GM19351 (cell line): Measurements from ENCODE around the gene PATL1.
"Not testable (repeated sequence)": the region's sequence is repeated elsewhere in the genome, so short reads cannot be mapped to it uniquely, and the experiment has no call there.

Experiments used
- ATAC-seq: cut with Tn5 transposase; IDR thresholded peaks from one replicate; pipeline ENCODE4 v1.9.1; 2021; ENCODE audit warnings: mild to moderate bottlenecking, moderate library complexity; ENCODE audit not compliant: unreplicated experiment

Gene PATL1, protein sequence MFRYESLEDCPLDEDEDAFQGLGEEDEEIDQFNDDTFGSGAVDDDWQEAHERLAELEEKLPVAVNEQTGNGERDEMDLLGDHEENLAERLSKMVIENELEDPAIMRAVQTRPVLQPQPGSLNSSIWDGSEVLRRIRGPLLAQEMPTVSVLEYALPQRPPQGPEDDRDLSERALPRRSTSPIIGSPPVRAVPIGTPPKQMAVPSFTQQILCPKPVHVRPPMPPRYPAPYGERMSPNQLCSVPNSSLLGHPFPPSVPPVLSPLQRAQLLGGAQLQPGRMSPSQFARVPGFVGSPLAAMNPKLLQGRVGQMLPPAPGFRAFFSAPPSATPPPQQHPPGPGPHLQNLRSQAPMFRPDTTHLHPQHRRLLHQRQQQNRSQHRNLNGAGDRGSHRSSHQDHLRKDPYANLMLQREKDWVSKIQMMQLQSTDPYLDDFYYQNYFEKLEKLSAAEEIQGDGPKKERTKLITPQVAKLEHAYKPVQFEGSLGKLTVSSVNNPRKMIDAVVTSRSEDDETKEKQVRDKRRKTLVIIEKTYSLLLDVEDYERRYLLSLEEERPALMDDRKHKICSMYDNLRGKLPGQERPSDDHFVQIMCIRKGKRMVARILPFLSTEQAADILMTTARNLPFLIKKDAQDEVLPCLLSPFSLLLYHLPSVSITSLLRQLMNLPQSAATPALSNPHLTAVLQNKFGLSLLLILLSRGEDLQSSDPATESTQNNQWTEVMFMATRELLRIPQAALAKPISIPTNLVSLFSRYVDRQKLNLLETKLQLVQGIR

DNA sequence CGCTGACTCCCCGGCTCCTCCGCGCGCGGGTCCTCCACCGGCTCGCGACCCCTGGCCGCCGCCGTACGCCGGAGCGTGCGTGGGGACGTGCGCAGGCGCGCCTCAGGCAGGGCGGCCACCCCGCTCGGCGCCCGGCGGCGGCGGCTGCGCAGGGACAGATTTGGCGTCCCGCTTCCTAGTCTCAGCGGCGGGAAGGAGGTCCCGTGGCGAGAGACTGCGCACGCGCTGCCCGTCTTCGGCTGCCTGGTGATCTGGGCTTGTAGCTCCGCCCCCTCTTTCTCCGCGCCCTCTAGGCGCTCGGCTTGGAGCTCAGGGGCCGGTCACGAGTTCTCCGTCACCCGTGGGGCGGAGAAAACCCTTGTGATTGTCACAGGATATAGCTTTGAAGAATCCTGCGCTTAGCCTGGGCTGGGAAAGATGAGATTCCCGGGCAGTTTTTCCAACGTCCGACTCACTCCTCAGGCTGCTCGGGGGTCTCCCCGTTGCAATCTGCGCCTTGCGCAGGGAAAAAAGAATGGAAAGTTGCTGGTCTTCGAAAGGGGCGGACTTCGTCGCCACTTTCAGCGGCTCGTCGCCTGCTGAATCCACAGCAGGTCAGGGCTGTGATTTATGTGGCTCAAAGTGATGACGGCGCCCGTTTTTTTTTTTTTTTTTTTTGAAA, at the start of gene PATL1:
TSS of gene PATL1 (minus strand) at position 88 of the 661 bp plus-strand sequence. CDS start 142 bp downstream, outside the sequence.
- ATAC-seq: peak; percentile 89

DNA sequence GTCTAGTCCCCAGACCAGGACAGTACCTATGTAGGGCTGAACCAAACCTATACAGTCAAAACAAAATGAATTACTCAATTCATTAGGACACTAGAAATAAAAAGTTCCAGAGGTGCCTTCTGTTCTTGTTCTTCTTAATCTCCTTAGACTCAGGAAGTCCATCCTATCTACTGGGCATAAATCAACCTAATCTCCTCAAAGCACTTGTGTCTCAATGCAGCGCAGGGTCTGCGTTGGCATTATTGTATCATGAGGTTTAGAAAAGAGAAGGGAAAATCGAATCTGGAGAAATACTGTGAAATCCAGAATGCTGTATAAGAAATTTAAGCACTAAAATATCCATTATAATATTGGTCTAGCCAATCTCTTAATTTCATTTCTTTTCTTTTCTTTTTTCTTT, 47.2 kb upstream of the PATL1 start:
- ATAC-seq: no peak

DNA sequence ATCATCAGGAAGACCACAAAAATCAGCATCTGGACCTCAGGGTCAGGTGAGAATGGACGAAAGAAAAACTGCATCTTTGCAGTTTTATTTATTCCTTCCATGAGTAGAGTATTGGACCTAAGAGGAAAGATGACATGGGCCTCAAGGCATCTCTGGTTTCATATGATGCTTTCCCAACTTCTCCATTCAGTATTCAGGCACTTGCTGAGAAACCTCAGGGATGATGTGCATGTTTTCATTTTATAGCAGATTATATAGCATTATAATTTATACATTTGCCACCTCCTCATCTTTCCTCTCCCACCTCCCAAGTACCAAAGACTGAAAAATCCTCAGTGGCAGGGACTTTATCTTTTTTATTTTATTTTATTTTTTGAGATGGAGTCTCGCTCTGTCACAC, 44.9 kb upstream of the PATL1 start, which contains the start of gene OR10V1:
TSS of gene OR10V1 (minus strand) at position 101 of the 400 bp plus-strand sequence. CDS start at position 101, 0 bp downstream.
- no peak for ATAC-seq

DNA sequence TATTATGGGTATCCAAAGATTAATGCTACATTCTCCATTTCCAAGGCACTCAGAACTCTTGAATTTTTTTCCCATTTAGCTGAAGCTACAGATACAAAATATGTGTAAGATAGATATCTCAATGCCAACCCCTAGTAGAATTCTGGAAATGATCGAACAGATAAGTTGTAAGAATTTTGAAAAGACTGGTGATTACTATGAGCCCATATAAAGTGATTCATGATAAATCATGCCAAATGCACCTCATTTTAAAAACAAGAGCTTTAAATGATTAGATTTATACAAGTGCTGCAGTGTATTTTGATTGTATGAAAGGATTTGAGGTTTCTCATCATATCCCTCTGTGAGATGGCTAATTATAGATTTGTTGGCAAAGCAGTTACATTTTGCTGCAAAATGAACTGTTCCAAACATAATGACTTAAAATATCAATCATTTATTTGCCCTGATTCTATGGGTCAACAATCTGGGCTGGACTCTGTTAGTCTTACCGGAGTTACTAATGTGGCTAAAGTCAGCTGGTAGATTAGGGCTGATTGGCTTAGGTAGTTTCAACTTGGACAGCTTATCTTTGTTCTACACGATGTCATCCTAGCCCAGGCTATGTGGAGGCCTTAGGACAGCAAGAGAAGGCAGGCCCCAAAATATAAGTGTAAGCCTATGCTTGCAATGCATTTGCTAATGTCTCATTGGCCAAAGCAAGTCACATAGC, 41.5 kb upstream of the PATL1 start:
- ATAC-seq: no peak

DNA sequence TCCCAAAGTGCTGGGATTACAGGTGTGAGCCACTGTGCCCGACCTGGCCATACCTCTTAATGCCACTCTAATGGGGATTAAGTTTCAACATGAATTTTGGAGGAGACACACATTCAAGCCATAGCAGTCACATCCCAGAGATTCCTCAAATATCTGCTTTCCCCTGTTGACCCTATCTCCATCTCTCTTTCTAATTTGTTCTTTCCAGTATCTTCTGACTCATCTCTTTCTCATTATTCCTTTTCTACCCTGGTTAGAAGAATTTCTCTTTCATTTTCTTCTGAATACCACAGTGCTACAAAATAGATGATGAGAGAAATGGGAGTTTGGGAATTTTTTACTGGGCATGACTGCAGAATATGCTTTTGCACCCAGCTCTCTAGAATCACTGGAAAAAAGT, 39.7 kb upstream of the PATL1 start:
- no peak for ATAC-seq

DNA sequence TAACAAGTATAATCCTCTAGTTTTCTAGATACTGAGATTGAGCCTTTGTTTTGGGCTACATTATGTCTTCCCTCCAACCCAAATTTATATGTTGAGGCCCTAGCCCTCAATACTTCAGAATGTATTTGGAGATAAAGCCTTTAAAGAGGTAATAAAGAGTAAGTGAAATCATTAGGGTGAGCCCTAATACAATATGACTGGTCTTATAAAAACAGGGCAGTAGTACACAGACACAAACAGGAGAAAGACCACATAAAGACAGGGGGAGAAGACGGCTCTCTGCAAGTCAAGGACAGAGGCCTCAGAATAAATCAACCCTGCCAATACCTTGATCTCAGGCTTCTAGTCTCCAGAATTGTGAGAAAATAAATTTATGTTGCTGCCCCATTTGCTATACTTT, 38.5 kb upstream of the PATL1 start:
- no peak for ATAC-seq

DNA sequence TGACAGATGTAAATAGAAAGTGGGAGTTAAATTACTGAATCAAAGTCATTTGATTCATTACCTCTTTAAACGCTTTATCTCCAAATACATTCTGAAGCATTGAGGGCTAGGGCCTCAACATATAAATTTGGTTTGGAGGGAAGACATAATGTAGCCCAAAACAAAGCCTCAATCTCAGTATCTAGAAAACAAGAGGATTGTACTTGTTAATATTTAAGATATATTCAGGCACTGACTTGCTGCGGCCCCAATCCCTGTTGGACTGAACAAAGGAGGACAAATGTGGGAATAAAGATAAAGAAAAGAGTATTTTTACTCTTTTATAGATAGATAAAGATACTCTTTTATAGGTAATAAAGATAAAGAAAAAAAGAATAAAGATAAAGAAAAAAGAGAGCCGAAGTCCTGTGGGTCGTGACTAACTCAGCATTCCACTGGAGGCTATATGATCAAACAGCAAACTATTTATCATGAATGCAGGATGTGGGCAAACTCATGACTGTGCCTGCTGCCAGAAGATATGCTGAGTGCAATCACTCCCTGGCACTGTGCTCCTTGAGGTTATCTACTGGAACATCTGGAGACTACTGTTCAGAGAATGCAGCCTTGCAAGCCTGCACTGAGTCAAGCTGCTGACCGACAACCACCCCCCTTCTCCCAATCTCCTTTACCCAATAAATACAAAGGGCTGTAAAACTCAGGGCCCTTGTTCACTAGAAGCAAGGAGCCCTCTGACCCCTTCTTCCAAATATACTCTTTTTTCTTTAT, 37.9 kb upstream of the PATL1 start:
- no peak for ATAC-seq

DNA sequence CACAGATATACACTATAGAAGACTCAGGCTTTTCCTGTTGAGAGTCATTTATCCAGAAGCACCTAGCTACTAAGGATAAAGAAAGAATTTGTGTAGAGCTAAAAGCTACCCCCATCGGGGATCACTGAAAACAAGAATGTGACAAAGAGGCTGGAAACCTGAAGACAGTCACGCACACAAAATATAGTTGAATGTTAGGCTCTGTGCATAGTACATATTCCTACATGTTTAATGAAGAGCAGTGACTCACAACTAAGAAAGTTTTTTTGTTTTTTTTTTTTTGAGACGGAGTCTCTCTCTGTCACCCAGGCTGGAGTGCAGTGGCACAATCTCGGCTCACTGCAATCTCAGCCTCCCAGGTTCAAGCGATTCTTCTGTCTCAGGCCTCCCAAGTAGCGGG, 36.5 kb upstream of the PATL1 start:
- ATAC-seq: no peak

DNA sequence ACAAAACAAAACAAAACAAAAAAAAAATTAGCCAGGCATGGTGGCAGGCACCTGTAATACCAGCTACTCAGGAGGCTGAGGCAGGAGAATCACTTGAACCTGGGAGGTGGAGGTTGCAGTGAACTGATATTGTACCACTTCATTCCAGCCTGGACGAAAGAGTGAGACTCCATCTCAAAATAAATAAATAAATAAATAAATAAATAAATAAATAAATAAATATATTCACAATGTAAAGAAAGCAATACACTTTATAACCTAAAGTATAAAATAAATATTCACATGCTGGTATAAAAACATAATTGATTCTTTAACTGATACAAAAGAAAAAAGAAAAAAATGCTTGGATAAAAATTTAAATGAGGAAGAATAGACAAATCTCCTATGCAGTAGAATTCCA, 34.7 kb upstream of the PATL1 start:
- ATAC-seq: not testable (repeated sequence)

DNA sequence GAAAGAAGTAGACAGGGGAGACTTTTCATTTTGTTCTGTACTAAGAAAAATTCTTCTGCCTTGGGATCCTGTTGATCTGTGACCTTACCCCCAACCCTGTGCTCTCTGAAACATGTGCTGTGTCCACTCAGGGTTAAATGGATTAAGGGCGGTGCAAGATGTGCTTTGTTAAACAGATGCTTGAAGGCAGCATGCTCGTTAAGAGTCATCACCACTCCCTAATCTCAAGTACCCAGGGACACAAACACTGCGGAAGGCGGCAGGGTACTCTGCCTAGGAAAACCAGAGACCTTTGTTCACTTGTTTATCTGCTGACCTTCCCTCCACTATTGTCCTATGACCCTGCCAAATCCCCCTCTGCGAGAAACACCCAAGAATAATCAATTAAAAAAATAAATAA, 31.3 kb upstream of the PATL1 start:
- ATAC-seq: not testable (repeated sequence)

DNA sequence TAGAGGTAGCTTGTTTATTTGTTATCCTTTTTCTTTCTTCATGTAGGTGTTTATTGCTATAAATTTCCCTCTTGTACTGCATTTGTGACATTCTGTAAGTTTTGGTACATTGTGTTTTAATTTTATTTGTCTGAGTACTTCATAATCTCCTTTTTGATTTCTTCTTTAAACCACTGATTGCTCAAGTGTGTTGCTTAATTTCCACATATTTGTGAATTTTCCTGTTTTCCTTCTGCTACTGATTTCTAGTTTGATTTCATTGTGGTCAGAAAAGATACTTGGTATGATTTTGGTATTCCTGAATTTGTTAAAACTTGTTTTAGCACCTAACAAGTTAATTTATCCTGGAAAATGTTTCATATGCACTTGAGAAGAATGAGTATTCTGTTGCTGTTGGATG, 29.7 kb upstream of the PATL1 start:
- no peak for ATAC-seq

DNA sequence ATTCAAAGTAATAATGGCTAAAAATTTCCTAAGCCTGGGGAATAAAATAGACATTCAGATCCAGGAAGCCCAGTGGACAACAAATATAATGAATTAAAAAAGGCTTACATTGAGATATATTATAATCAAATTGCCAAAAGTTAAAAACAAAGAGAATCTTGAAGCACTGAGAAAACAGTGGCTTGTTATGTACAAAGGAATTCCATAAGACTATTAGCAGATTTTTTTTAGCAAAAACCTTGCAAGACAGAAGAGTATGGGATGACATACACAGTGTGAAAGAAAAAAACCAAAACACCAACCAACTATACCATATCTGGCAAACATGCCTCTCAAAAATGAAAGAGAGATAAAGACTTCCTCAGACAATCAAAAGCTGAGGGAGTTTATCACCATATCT, 24.1 kb upstream of the PATL1 start:
- no peak for ATAC-seq

DNA sequence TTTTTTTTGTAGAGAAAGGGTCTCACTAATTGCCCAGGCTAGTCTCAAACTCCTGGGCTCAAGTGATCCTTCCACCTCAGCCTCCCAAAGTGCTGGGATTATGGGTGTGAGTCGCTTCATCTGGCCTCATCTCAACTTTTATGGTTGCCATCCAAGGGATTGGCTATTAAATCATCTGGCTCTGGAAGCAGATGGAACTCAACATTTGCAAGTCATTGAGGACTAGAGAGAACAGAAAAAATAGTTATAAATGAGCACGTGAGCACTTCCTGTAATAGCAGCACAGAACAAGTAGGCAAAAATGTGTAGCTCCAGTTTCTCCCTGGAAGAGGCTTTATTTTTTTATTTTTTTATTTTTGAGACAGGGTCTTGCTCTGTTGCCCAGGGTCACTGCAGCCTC, 22.3 kb upstream of the PATL1 start:
- ATAC-seq: no peak

DNA sequence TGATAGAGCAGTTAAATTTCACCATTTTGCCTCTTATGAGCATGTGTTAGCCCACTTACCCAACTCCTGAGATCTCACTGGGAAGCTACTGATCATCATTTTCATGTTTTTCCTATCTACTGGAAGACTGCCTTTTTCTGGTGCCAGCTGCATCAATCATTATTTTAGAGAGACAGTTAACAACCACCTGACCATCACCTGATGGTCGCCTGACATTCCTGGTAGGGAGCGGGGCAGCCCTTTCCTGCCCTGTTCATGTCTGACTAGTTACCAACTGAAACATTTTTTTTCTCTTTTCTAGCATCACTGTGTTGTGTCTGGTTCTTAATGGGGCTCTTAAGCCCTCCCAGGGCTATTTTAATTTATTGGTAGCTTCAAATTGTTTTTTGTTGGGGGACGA, 20.2 kb upstream of the PATL1 start:
- no peak for ATAC-seq

DNA sequence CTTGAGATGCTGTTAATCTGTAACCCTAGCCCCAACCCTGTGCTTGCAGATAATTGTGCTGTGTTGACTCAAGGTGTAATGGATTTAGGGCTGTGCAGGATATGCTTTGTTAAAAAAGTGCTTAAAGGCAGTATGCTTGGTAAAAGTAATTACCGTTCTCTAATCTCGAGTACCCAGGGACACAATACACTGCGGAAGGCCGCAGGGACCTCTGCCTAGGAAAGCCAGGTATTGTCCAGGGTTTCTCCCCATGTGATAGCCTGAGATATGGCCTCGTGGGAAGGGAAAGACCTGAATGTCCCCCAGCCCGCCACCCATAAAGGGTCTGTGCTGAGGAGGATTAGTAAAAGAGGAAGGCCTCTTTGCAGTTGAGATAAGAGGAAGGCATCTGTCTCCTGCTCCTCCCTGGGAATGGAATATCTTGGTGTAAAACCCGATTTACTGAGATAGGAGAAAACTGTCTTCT, 12.5 kb upstream of the PATL1 start:
- ATAC-seq: not testable (repeated sequence)

DNA sequence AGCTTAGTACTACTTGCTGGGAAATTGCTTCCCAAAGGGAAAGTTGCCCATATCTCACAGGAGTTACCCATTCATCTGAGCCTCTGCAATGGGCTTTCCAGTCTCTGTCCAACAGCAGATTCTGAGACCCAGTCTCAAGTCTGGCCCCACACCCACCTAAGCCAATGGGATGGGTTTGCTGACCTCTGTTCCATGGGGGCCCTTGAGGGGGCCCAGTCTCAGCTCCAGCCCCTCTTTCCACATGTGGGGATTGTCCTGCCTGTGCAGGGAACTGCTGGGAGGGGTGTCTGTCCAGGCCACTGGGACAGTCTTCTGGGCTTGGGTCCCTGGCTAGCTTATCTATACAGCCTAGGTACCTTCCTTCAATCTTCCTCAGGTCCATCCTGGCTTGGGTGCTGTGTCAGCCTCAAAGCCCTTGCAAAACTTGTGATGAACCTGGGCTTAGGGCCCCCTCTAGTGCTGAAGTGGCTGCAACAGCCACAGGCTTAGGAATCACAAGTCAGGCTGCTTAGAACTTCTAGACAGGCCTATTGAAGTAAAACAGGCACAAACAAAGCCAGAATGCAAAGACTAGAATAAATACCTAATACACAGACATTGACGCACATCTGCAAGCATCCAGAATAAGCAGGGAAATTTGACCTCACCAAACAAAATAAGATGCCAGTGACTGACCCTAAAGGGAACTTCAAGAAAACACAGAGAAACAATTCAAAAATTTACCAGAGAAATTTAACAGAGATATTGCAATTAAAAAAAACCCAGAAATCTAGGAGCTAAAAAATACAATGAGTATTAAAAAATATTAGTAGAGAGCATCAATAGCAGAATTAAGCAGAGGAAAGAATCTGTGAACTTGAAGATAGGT, 11.7 kb upstream of the PATL1 start:
- peak; percentile 96 for ATAC-seq

DNA sequence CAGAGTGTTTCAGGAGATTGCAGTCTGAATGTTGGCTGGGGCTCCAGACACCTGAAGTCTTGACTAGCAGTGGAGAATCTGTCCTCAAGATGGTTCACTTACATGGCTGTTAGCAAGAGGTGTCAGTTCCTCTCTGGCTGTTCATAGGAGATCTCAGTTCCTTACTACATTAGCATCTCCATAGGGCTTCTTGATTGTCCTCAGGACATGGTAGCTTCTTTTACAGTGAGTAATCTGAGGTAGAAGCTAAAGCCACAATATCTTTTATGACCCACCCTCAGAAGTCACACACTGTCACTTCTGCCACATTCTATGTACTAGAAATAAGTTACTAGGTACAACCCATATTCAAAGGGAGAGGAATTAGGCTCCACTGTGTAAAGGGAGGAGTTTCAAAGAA, 10.5 kb upstream of the PATL1 start:
- ATAC-seq: no peak

DNA sequence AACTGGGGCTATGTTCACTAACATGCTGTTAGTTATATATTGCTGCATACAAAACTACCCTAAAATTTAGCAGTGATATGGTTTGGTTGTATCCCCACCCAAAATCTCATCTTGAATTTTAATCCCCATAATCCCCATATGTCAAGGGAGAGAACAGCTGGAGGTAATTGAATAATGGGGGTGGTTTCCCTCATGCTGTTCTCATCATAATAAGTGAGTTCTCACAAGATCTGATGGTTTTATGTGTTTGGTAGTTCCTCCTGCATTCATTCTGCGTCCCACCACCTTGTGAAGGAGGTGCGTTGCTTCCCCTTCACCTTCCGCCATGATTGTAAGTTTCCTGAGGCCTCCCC, 10.0 kb upstream of the PATL1 start:
- no peak for ATAC-seq

DNA sequence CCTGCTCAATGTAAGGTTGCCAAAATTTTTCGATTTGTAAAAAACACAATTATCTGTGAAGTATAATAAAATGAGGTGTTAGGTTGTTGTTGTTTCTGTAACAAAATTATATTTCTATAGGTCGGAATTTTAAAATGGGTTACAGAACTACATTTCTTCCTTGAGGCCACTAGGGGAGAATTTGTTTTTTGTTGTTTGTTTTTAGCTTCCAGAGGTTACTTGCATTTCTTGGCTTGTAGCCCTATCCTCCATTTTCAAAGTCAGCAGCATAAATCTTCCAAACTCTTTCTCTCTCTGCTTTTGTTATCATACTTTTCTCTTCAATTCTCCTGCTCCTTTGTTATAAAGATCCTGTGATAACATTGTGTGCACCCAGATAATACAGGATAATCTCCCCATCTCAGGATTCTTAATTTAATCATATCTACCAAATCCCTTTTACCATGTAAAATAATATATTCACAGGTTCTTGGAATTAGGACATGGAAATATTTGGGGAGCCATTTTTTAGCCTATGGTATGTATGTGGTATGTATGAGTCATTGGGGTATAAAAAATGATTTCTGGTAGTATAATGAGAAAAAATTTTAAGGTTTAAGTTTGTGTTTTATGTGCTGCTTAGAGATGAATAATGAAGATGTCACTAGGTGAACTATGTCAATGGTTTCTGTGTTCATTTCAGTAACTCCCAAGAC, 9.4 kb upstream of the PATL1 start:
- no peak for ATAC-seq
